Peyer's patch (tissue), 4 donors: ENCODE results near the gene AICDA. TPM values are rescaled to one million over a fixed set of nuclear protein-coding genes. Genes with fewer than 3 reads are reported as not detected.
"Not testable (repeated sequence)": the region's sequence is repeated elsewhere in the genome, so short reads cannot be mapped to it uniquely, and the experiment has no call there.

ENCODE experiments used
- DNase-seq, 3 donors: peaks; one replicate each; pipeline ENCODE4 v3.0.0-alpha.2; 2017 to 2019
- H3K27ac ChIP-seq, 4 donors: fragments of 200-600 bp; sonication (generic); one replicate each; pipeline ENCODE4 v1.5.1; 2016 to 2019
- H3K27me3 ChIP-seq, 2 donors: fragments of 200-600 bp; sonication (generic); one replicate each; pipeline ENCODE4 v1.5.1; 2019
- H3K36me3 ChIP-seq, 3 donors: fragments of 200-600 bp; sonication (generic); one replicate each; pipeline ENCODE4 v1.5.1; 2016 to 2019
- H3K4me1 ChIP-seq, 4 donors: fragments of 200-600 bp; sonication (generic); one replicate each; pipeline ENCODE4 v1.5.1; 2016 to 2019
- H3K4me3 ChIP-seq, 4 donors: fragments of 200-600 bp; sonication (generic); 1 replicate in 3 of 4; 2 replicates in 1 of 4; pipeline ENCODE4 v1.5.1; 2016 to 2019; ENCODE audit warnings: mild to moderate bottlenecking in 1 of 4
- H3K9me3 ChIP-seq, 4 donors: fragments of 200-600 bp; sonication (generic); one replicate each; pipeline ENCODE4 v1.5.1; 2016 to 2019; ENCODE audit warnings: mild to moderate bottlenecking in 1 of 4
- POLR2A ChIP-seq, 2 donors: fragments of 450-650 bp; IDR thresholded peaks; one replicate each; pipeline ENCODE4 v1.5.1; 2017; ENCODE audit warnings: antibody characterized with exemption in 2 of 2, mild to moderate bottlenecking in 2 of 2, moderate library complexity in 2 of 2
- total RNA-seq, 4 donors: library from RNA; depleted of rRNA; stranded (reverse); fragments of >200 nt; gene quantifications; one replicate each; pipeline ENCODE4 v1.1.0, GENCODE V29; 2016
- TF ChIP-seq, protein P1 (sequence below), 6 experiments: fragments of 450-650 bp in 4 of 6; fragments of 200-600 bp in 2 of 6; sonication (generic) in 1 of 6; IDR thresholded peaks; one replicate each; pipeline ENCODE4 v1.5.1; 2017 to 2019; ENCODE audit warnings: antibody characterized with exemption in 6 of 6, mild to moderate bottlenecking in 3 of 6, moderate library complexity in 1 of 6

The AICDA gene
- total RNA-seq, 4 donors from 2014 or later, result 1.8 to 5.4 (median 1.9) TPM; not detected in 1

DNA sequence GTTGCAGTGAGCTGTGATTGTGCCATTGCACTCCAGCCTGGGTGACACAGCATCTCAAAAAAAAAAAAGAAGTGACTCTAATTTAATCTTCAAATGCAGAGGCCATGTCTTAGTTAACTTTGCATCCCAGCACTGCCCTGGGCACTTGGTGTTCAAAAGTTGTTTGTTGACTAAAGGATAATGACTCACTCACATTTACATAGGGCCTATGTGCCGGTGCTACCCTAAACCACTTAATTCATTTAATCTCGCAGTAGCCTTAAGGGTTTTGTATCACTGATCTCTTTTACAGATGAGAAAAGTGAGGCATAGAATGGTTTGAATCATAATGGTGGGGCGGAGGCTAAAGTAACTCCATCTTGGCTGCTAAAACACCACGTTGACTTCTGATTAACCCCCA is 26.3 kb upstream of the AICDA start:
- no peak for DNase-seq
- TF ChIP-seq, protein P1, sequence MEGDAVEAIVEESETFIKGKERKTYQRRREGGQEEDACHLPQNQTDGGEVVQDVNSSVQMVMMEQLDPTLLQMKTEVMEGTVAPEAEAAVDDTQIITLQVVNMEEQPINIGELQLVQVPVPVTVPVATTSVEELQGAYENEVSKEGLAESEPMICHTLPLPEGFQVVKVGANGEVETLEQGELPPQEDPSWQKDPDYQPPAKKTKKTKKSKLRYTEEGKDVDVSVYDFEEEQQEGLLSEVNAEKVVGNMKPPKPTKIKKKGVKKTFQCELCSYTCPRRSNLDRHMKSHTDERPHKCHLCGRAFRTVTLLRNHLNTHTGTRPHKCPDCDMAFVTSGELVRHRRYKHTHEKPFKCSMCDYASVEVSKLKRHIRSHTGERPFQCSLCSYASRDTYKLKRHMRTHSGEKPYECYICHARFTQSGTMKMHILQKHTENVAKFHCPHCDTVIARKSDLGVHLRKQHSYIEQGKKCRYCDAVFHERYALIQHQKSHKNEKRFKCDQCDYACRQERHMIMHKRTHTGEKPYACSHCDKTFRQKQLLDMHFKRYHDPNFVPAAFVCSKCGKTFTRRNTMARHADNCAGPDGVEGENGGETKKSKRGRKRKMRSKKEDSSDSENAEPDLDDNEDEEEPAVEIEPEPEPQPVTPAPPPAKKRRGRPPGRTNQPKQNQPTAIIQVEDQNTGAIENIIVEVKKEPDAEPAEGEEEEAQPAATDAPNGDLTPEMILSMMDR (IDR thresholded peaks at IDR 0.05), result no peak
- no peak for TF ChIP-seq POLR2A (IDR thresholded peaks at IDR 0.05)
- Histone ChIP-seq H3K36me3 (no peaks in the 10 kb centered on the region), H3K27me3 (no peaks in the 10 kb centered on the region), H3K4me3 (no peak overlapping the region), H3K27ac (no peak overlapping the region), H3K4me1 (no peaks in the 10 kb centered on the region), H3K9me3 (no peaks in the 10 kb centered on the region)

DNA sequence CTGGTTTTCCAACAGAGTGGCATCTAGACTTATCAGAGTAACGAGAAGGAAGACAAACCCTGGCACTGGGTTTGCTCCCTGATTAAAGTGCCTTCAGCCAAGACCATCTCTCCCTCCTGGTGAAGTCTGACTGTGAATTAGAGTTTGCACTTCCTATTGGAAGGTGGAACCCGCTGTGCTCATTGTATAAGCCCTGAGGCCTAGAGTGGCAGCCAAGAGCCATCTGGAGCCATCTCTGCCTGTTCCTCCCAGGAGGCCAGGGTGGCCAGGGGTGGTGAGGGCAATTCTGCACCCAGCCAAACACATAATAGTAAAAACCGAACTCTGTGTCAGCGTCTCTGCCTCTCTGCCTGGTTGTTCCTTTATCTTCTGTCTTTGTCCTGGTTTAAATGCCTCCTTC is 25.0 kb upstream of the AICDA start:
- Histone ChIP-seq H3K36me3 (no peaks in the 10 kb centered on the region), H3K9me3 (no peaks in the 10 kb centered on the region), H3K27ac (no peak overlapping the region), H3K4me1 (no peaks in the 10 kb centered on the region), H3K27me3 (no peaks in the 10 kb centered on the region), H3K4me3 (no peak overlapping the region)
- no peak for DNase-seq
- no peak for TF ChIP-seq POLR2A (IDR thresholded peaks at IDR 0.05)
- TF ChIP-seq, protein P1 (IDR thresholded peaks at IDR 0.05), result no peak

DNA sequence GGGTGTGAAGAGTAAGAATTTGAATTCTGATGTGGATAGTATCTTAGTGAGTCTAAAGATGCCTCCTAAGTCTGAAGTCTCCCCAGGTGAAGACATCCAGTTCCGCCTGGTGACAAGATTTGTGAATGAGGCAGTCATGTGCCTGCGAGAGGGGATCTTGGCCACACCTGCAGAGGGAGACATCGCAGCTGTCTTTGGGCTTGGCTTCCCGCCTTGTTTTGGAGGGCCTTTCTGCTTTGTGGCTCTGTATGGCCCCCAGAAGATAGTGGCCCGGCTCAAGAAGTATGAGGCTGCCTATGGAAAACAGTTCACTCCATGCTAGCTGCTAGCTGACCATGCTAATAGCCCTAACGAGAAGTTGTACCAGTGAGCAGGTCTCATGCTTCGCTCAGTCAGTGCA is 24.6 kb upstream of the AICDA start:
- Histone ChIP-seq H3K9me3 (no peaks in the 10 kb centered on the region), H3K27me3 (no peaks in the 10 kb centered on the region), H3K36me3 (no peaks in the 10 kb centered on the region), H3K4me1 (no peaks in the 10 kb centered on the region), H3K27ac (no peak overlapping the region), H3K4me3 (no peak overlapping the region)
- DNase-seq, result no peak
- TF ChIP-seq, protein P1 (IDR thresholded peaks at IDR 0.05), result no peak
- no peak for TF ChIP-seq POLR2A (IDR thresholded peaks at IDR 0.05)

DNA sequence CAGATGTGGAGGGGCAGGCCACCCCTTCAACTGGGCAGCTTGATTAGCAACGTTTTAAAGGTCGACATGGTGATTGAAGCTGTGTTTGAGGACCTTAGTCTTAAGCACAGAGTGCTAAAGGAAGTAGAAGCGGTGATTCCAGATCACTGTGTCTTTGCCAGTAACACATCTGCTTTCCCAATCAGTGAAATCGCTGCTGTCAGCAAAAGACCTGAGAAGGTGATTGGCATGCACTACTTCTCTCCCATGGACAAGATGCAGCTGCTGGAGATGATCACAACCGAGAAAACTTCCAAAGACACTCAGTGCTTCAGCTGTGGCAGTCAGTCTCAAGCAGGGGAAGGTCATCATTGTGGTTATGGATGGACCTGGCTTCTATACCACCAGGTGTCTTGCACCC is 23.9 kb upstream of the AICDA start:
- Histone ChIP-seq H3K4me1 (no peaks in the 10 kb centered on the region), H3K36me3 (no peaks in the 10 kb centered on the region), H3K4me3 (no peak overlapping the region), H3K27me3 (no peaks in the 10 kb centered on the region), H3K9me3 (no peaks in the 10 kb centered on the region), H3K27ac (no peak overlapping the region)
- DNase-seq, result no peak
- TF ChIP-seq POLR2A (IDR thresholded peaks at IDR 0.05), result no peak

DNA sequence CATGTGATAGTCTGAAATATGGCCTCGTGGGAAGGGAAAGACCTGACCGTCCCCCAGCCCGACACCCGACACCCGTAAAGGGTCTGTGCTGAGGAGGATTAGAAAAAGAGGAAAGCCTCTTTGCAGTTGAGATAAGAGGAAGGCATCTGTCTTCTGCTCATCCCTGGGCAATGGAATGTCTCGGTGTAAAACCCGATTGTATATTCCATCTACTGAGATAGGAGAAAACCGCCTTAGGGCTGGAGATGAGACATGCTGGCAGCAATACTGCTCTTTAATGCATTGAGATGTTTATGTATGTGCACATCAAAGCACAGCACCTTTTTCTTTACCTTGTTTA is 23.3 kb upstream of the AICDA start:
- not testable (repeated sequence) for H3K27me3 ChIP-seq, H3K36me3 ChIP-seq, H3K27ac ChIP-seq, H3K9me3 ChIP-seq, DNase-seq, H3K4me3 ChIP-seq, H3K4me1 ChIP-seq

DNA sequence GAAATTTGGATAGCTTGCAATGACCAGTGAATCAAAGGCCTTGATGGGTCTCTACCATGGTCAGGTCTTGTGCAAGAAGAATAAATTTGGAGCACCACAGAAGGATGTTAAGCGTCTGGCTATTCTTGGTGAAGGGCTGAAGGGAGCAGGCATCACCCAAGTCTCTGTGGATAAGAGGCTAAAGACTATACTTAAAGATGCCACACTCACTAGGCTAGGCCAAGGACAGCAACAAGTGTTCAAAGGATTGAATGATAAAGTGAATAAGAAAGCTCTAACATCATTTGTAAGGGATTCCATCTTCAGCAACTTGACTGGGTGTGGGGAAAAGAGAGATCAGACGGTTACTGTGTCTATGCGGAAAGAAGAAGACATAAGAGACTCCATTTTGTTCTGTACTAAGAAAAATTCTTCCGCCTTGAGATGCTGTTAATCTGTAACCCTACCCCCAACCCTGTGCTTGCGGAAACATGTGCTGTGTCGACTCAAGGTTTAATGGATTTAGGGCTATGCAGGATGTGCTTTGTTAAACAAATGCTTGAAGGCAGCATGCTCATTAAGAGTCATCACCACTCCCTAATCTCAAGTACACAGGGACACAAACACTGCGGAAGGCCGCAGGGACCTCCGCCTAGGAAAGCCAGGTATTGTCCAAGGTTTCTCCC is 22.8 kb upstream of the AICDA start:
- H3K9me3 ChIP-seq, H3K4me1 ChIP-seq, H3K27ac ChIP-seq, DNase-seq, H3K4me3 ChIP-seq, H3K36me3 ChIP-seq, H3K27me3 ChIP-seq: not testable (repeated sequence)

DNA sequence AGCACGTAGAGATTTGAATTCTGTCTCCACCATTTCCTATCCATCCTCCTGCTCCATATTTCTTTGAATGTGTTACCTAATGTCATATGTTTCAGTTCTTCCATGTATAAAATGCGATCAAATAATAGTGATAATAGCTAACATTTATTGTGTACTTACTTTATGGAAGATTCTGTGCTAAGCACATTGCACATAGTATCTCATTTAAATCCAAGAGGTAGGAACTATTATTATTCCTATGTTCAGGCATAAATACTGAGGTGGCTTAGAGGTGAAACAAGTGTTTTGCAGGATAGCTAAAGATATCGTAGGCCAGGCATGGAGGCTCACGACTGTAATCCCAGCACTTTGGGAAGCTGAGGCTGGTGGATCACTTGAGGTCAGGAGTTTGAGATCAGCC is 17.5 kb upstream of the AICDA start:
- Histone ChIP-seq H3K4me1 (no peaks in the 10 kb centered on the region), H3K27ac (no peak overlapping the region), H3K9me3 (no peaks in the 10 kb centered on the region), H3K4me3 (no peak overlapping the region), H3K27me3 (no peaks in the 10 kb centered on the region), H3K36me3 (no peaks in the 10 kb centered on the region)
- no peak for DNase-seq
- TF ChIP-seq, protein P1 (IDR thresholded peaks at IDR 0.05), result no peak
- no peak for TF ChIP-seq POLR2A (IDR thresholded peaks at IDR 0.05)
